ENCODE results near the gene RNF150.

The RNF150 gene

DNA sequence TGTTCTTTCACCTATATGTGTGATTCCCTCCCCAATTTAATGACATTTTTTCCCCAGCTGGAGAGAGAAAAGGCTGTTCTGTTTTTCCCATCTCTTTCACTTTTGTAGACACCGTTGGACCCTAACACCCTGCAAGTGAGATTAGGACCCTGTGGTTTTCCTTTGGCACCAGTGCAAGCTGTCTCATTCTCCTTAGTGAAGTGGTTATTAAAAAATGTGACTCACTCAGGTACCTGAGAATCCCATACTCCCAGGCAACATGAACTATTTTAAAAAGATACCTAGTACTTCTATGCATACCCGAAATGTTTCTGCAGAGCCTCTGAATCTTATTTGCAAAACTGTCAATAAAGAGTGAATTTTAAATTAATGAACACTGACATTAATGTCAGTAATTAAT lies 201.4 kb downstream of the RNF150 start:
- Histone ChIP-seq H3K27ac (no peak overlapping the region), H3K9me3 (no peaks in the 10 kb centered on the region), H3K4me3 (ENCODE audit: low read depth in 1 of 2, low read length in 1 of 2) (no peak overlapping the region), H3K27me3 (peaks cover 25% of the 10 kb centered on the region), H3K4me1 (ENCODE audit: control insufficient read depth in 1 of 2, insufficient read depth in 1 of 2, low read depth in 1 of 2, low read length in 1 of 2) (no peaks in the 10 kb centered on the region), H3K36me3 (no peaks in the 10 kb centered on the region)
- TF ChIP-seq, protein P1, sequence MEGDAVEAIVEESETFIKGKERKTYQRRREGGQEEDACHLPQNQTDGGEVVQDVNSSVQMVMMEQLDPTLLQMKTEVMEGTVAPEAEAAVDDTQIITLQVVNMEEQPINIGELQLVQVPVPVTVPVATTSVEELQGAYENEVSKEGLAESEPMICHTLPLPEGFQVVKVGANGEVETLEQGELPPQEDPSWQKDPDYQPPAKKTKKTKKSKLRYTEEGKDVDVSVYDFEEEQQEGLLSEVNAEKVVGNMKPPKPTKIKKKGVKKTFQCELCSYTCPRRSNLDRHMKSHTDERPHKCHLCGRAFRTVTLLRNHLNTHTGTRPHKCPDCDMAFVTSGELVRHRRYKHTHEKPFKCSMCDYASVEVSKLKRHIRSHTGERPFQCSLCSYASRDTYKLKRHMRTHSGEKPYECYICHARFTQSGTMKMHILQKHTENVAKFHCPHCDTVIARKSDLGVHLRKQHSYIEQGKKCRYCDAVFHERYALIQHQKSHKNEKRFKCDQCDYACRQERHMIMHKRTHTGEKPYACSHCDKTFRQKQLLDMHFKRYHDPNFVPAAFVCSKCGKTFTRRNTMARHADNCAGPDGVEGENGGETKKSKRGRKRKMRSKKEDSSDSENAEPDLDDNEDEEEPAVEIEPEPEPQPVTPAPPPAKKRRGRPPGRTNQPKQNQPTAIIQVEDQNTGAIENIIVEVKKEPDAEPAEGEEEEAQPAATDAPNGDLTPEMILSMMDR (IDR thresholded peaks at IDR 0.05), result no peak

GRCh38 chr4:140930557-140930956 lies 202.7 kb downstream of the RNF150 start:
- Histone ChIP-seq H3K9me3 (no peaks in the 10 kb centered on the region), H3K27me3 (peaks cover 25% of the 10 kb centered on the region), H3K36me3 (no peaks in the 10 kb centered on the region), H3K4me3 (ENCODE audit: low read depth in 1 of 2, low read length in 1 of 2) (no peak overlapping the region), H3K4me1 (ENCODE audit: control insufficient read depth in 1 of 2, insufficient read depth in 1 of 2, low read depth in 1 of 2, low read length in 1 of 2) (no peaks in the 10 kb centered on the region), H3K27ac (no peak overlapping the region)
- TF ChIP-seq, protein P1 (IDR thresholded peaks at IDR 0.05), result no peak

- H3K4me1 ChIP-seq (ENCODE audit: control insufficient read depth in 1 of 2, insufficient read depth in 1 of 2, low read depth in 1 of 2, low read length in 1 of 2), result no peaks in the 10 kb centered on the region
- H3K9me3 ChIP-seq, result no peaks in the 10 kb centered on the region
- H3K27me3 ChIP-seq, result peaks cover 25% of the 10 kb centered on the region
- H3K4me3 ChIP-seq (ENCODE audit: low read depth in 1 of 2, low read length in 1 of 2), result no peak overlapping the region
- H3K27ac ChIP-seq, result no peak overlapping the region
- H3K36me3 ChIP-seq, result no peaks in the 10 kb centered on the region
- TF ChIP-seq, protein P1 (IDR thresholded peaks at IDR 0.05), result no peak
These were observed 203.3 kb downstream of the RNF150 start for GRCh38 chr4:140930011-140930410.

DNA sequence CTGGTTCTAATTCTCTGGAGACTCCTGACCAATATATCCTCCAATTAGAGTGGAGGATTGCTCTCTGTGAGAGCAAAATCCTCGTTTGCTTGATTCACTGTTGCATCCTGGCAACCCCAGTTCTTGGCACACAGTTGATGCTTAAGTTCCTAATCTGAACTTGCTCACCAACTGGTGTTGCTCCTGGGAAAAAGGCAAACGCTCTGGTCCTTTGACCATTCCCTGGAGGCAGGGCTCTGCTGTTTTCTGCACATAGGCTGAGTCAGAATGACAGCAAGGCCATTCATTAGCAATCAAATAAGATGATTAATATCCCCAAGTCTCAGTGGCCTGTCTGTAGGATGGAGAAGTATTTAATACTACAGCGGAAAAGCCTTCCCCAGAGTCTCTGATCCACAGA lies 204.4 kb downstream of the RNF150 start:
- Histone ChIP-seq H3K36me3 (no peaks in the 10 kb centered on the region), H3K4me1 (ENCODE audit: control insufficient read depth in 1 of 2, insufficient read depth in 1 of 2, low read depth in 1 of 2, low read length in 1 of 2) (no peaks in the 10 kb centered on the region), H3K27me3 (peaks cover 25% of the 10 kb centered on the region), H3K9me3 (no peaks in the 10 kb centered on the region), H3K27ac (no peak overlapping the region), H3K4me3 (ENCODE audit: low read depth in 1 of 2, low read length in 1 of 2) (no peak overlapping the region)
- TF ChIP-seq, protein P1 (IDR thresholded peaks at IDR 0.05), result no peak

- Histone ChIP-seq H3K27me3 (peaks cover 18% of the 10 kb centered on the region), H3K9me3 (no peaks in the 10 kb centered on the region), H3K36me3 (no peaks in the 10 kb centered on the region), H3K4me1 (ENCODE audit: control insufficient read depth in 1 of 2, insufficient read depth in 1 of 2, low read depth in 1 of 2, low read length in 1 of 2) (no peaks in the 10 kb centered on the region), H3K27ac (no peak overlapping the region), H3K4me3 (ENCODE audit: low read depth in 1 of 2, low read length in 1 of 2) (no peak overlapping the region)
- TF ChIP-seq, protein P1 (IDR thresholded peaks at IDR 0.05), result no peak
These were observed 206.6 kb downstream of the RNF150 start for GRCh38 chr4:140926672-140927071.

DNA sequence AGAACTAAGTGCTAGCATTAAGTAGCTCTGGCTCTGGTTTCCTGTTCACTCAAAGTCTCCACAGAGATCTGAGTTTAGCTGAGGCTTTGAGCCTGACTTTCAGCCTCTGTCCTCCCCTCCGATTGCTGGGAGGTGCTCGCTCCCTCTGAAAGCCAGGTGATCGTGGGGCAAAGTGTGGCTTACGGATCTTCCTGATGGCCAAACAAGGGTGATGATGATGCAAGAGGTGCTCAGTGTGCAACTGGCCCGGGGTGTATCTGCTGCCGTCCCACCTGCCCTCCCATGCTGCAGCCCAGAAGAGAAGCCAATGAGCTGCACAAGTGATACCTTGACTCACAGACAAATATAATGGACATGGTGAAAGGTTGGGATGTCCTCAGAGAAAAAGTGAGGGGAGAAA lies 207.9 kb downstream of the RNF150 start:
- no peaks in the 10 kb centered on the region for H3K4me1 ChIP-seq (ENCODE audit: control insufficient read depth in 1 of 2, insufficient read depth in 1 of 2, low read depth in 1 of 2, low read length in 1 of 2)
- H3K9me3 ChIP-seq, result no peaks in the 10 kb centered on the region
- TF ChIP-seq, protein P1 (IDR thresholded peaks at IDR 0.05), result no peak
- H3K36me3 ChIP-seq, result no peaks in the 10 kb centered on the region
- peaks cover 5% of the 10 kb centered on the region for H3K27me3 ChIP-seq
- no peak overlapping the region for H3K27ac ChIP-seq
- no peak overlapping the region for H3K4me3 ChIP-seq (ENCODE audit: low read depth in 1 of 2, low read length in 1 of 2)
